CD4-positive, alpha-beta T cell treated with Interleukin-12 subunit alpha and Interleukin-12 subunit beta, for 1 hour (primary cell): ENCODE results near the gene SERPINB8.
A peak's percentile ranks its signal among the peaks of the same experiment; 100 is the strongest.

Experiments
- DNase-seq: peaks from one replicate; pipeline ENCODE4 v3.0.0-alpha.2; 2020

Gene SERPINB8

DNA sequence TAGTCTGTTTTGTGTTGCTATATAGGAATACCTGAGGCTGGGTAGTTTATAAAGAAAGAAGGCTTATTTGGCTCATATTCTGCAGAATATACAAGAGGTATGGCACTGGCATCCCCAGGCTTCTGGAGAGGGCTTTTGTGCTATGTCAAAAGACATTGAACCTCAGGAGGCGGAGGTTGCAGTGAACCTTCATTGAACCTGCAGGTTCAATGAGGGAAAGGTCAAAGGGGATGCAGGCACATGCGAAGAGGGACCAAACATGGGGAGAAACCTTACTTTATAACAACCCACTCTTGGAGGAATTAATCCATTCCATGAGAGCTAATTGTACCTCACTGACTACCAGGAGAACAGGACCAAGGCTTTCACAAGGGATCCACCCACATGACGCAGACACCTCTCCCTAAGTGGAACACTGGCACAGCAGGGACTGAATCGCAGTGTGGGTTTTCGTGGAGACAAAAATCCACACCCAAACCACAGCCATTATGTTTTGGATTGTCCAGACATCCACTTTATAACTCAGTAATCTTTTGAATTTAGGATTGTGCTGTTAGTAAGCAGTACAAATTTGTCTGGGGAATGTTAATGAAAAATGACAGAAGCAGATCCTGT lies 4.1 kb upstream of the SERPINB8 start:
- no peak for DNase-seq

DNA sequence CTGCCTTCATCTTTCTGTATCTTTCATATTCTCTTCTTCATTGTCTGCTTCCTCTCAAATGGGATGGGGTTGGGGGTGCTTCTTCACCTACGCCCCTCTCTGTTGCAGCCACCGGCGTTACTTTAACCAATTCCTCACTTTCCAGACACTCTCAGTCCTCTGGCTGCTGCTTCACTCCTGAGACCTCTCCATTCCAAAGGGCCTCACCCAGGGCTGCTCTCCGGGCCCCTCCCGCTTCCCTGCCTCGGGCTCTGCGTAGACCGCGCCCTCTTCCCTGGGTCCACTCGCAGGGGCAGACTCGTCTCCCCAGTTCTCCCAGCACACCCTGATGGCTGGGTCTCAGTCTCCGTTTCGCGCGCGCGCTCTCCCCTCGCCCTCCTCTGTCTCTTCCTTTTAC lies 926 bp downstream of the SERPINB8 start:
- DNase-seq = no peak

DNA sequence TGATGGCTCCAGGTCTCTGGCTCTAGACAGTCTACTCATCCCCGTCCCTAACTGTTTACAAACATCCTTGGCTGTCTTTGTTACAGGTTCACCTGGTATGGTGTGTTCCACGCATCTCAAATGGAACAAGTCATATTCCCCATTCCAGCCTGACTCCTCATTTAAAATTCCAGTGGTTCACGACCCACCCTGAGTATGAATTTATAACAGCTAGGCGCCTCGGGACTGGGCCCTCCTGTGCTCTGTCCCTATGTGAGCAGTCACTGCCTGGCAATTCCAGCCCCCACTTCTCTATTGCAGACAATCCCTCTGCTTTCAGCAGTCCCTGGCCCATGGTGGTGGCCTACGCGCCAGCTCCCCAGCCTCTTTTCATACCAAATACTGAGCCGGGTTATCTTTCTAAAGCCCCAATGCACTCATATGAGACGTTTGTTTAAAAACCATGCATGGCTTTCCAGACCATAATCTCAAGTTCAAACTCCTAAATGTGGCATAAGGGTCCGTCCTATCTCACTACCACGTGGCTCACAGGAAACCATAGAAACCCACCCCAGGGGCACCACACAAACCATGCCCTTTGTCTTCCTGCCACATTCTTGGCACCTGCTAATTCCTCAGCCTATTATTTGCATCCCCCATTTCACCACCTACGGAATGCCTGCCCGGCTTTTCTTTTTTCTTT lies 1.6 kb downstream of the SERPINB8 start:
- DNase-seq = no peak

DNA sequence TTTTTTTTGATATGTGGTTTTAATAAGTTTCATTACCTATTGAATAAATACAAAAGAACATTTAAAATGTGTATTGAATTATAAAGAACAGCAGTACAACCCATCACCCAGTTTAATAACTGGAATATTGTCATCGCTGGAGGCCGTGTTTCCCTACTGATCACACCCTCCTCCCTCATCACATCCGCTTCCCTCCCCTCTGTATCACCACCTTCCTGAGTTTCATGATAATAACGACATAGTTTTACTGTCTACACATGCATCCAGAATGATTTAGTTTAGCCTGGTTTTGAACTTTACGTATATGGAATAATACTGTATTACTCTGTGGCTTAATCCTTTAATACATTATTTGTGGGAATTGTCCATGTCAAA lies 2.1 kb downstream of the SERPINB8 start:
- no peak for DNase-seq

DNA sequence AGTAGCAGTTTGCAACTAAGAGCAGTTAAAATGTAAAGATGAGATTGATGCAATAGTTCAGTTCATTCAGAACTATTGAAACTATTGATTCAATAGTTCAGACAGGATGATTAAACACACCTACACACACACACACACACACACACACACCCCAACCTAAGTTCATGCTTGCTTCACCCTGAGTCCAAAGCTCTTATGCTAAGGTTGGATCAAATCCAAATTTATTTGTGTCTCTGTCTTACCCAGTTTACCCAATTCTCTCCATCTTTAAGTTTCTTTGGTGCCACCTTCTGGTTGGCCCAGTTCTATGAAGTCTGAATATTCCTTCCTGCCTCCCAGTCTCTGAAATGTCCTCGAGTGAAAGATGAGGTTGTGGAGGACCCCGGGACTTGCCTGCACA lies 5.1 kb downstream of the SERPINB8 start:
- DNase-seq = peak; percentile 39

DNA sequence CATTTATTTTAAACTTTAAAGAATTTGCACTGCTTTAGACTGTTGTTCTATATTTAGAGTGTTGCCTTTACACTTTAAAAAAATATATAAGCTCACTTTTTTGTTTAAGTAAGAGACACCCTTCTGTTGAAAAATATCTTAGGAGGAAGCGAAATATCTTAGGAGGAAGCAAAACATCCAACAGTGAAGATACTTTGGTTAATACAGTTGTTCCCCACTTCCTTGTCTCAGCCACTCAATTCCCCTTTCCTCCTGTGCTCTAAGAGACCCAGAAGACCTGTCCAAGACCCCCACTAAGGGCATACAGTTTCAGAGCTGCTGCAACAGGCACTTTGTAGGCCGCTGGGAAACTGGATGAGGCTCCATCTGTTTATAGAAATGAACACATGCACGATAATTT lies 5.7 kb downstream of the SERPINB8 start:
- no peak for DNase-seq

DNA sequence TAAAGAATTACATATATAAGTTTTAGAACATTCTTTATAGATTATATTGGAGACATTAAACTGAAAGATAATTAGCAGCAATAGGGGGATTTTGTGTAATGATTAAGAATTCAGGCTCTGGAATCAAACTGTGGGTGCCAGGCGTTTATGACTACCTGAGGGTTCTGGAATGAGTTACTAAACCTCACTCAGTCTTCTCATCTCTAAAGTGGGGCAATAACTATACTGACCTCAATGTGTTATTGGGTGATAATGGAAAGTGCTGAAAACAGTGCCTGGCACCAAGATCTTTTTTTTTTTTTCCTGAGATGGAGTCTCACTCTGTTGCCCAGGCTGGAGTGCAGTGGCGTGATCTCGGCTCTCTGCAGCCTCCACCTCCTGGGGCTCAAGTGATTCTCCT lies 7.2 kb downstream of the SERPINB8 start:
- DNase-seq = no peak

DNA sequence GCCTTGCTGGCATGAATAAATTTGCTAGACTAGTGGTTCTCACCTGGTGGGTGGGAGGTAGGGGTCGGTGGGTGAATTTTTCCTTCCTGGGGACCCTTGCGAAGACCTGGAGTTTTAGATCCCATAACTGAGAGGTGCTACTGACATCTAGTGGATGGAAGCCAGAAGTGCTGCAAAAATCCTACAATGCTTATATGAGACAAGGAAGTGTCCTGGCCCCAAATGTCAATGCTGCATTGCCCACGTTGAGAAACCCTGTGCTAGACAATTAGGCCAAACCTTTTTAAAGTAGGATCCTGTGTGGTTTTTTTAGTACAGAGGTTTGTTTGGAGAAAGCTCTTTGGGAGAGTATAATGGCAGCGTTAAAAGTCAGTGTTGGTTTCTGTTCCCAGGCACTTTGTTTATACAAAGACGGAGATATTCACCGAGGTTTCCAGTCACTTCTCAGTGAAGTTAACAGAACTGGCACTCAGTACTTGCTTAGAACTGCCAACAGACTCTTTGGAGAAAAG lies 9.6 kb downstream of the SERPINB8 start:
- DNase-seq = peak; percentile 60

DNA sequence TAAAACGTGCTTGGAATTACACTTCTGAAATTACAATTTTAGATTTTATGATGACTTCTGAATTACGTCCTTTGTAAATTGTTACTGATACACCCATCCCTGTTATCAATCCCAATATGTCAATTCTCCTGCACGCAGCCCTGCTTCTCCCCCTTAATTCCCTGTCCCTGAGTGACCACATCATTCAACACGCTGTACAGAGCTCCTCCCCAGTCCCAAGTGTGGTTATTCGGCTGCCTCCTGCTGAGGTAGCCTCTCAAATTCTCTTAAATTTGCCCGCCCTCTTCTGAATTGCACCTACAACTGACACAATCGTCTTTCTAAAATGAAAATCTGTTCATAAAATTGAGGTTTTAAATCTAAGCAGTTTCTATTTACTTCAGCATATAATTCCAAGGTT lies 10.1 kb downstream of the SERPINB8 start:
- no peak for DNase-seq

DNA sequence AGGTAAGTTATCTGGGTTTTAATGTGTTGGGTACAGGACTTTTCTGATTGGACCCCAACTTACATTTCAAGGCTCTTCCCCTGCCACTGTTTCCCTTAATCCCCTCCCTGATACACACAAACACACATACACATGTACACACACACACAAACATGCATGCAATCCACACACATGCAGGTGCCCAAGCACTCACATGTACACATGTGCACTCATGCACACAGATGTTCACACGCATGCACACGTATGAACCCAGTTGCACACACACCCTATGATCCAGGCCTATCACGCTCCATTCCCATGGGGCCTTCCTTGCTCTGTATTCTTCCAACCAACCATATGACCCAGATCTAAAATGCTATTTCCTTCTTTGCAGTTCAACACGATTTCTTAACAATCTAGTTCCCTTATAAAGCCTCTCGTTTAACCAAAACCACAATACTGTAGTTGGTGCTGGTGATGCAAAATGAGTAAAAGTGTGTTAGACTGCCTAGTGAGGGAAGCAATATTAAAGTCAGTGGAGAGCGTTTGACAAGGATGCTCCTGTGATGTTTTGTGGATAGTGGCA lies 11.1 kb downstream of the SERPINB8 start:
- no peak for DNase-seq

DNA sequence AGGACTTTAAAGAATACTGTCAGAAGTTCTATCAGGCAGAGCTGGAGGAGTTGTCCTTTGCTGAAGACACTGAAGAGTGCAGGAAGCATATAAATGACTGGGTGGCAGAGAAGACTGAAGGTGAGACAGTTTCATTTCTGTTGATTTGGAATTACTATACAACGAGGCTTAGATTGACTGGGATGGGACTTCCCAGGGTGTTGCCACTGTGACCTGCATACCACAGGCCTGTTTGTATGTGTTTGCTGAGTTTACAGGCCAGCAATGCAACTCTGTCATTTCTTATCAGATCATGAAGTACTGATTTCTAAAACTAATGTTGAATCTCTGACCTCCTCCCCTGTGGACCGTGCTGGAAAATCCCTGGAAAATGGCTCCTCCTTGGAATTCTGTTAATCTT lies 11.8 kb downstream of the SERPINB8 start:
- DNase-seq = no peak

DNA sequence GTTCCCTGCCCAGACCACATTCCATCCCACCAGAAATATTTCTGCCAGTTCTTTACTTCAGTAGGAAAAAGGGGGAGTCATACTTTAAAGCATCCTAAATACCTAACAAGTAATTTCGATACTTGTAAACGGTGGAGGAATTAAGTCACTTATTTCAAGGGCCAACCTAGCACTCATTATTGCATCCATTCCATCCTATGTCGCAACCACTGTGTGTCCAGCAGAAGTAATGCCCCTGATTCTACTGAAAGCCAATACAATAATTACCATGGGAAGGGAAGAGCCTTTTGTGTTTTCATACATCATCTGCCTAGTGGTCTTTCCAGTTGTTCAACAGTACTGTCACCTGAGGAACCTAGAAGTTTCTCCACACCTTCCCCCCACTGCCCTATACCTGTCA lies 12.5 kb downstream of the SERPINB8 start:
- no peak for DNase-seq

DNA sequence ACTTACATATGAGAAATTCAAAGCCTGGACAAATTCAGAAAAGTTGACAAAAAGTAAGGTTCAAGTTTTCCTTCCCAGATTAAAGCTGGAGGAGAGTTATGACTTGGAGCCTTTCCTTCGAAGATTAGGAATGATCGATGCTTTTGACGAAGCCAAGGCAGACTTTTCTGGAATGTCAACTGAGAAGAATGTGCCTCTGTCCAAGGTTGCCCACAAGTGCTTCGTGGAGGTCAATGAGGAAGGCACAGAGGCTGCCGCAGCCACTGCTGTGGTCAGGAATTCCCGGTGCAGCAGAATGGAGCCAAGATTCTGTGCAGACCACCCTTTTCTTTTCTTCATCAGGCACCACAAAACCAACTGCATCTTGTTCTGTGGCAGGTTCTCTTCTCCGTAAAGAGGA lies 17.0 kb downstream of the SERPINB8 start:
- DNase-seq = no peak

DNA sequence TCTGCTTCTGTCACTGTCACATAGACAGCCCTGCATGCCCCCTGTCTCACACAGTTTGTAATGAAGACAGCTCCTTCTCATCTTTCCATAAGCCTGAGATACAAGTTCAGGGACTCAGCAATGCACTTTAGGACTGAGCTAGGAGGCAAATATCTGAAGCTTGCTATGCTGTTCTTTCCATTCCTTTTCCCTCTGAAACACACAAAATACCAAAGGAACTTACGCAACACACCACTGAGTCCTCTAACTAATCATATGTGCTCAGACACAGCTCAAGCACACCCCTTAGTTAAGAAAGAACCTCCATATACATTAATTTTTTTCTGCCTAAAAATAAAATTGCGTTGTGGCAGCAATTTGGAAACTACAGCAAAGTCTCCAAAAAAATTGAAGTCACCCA lies 17.9 kb downstream of the SERPINB8 start:
- no peak for DNase-seq

DNA sequence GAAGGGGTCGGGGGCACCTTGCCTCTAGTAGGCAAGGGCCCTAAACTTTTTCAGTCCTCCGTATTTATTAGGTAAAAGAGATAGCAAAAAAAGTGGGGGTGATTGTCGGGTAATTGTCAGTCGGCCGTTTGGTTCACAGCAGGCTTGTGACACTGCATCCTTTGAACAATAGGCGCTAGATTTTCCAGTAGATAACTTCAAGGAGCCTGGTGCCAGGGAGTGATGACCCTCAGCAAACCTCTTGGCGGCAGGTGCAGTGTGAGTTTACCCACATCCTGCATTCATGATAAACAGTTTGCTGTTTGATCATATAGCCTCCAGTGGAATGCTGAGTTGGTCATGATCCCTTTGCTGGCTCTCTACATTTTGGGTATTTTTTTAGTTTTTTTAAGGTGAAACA lies 22.9 kb downstream of the SERPINB8 start:
- no peak for DNase-seq

DNA sequence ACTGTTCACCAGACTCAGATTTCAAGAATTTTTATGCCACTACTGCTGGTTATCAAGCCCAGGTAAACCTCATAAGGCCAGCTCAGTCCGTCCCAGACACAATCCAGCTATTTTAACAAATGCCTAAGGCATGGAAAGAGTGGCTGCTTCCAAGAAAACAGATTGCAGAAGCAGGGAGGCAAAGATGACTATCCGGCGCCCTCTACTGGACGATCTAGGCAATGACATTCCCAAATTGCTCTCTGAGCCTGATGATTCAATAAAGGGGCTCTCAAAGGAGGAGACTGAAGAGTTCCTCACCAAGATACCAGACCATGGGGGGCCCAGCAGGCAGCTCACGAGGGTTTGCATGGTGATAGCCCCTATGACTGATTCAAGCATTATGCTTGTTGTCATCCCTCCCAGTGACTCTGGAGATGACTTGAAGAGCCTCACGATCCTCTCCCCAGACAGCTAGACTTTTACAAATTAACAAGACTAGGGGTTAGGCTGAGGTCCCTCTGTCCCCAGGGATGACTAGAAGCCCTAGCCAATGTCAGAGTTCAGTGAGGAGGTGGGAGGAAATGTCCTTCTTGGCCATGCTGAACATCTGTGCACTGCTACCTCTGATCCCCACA lies 25.0 kb downstream of the SERPINB8 start:
- DNase-seq = peak; percentile 46

DNA sequence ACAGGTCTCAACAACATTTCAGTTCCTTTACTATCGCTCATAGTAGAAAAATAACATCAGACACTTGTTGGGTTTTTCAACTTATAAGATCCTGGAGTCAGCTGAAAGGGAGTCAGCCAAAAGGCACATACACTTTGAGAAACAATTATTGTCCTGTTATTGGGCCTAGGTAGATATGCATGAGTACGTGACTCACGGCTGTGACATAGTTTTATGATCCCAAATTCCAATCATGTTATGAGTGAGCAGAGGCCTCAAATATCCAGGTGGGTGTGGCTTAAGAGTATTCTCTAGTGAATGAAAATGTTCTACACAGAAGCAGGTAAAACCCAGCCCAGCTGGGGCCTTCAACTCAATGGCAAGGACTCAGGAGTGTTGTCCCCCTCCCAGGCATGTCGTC lies 27.2 kb downstream of the SERPINB8 start:
- DNase-seq = no peak

DNA sequence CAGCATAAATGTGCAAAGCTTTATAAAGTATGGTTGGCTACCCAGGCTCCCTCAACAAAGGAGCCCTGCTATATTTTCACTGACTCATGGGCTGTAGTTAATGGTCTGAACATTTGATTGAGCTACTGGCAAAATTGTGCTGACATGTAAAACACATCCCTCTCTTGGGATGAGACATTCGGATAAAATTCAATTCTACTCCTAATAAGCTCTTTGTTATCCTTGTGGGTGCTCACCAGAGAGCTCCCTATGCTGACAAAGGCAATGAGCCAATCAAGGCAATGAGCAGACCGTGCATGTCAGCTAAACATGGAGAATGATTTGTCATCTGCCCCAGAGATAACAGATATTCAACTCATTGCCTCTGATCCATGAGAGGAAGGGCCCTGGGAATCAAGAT lies 27.7 kb downstream of the SERPINB8 start:
- no peak for DNase-seq

DNA sequence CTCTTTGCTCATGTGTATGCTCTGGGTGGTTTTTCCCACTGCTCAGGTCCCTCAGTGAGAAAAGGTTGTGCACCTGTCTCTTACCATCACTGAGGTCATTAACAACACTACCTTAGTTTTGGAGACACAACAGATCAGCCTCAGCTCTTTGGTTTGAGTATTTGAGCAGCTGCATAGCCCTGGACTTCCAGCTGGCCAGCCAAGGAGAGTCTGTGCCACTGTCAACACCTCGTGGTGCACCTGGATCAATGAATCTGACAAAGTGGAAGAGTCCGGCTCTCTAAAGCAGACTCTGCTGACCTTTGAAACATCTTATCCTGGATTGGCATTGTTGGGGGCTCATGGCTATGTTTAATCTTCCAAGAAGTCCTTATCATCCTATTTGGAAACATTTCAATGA lies 30.0 kb downstream of the SERPINB8 start:
- DNase-seq = no peak

DNA sequence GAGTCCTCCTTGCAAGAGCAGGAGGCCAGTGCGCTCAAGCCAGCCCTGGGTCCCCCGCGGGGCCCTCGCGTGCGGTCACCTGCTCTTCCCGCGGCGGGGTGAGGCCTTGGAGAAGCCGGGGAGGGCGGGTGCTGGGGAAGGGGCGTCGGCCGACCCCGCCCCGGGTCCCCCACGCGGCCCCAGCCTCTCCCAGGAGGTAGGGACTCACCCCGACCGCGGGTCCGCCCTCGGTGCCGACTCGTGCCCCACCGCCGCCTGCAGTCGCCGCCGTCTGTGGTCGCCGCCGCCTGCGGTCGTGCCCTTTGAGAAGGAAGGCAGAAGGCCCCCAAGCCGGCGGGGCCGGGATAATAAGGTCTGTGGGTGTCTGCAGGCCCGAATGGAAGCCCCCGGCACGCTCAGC lies 32.7 kb downstream of the SERPINB8 start:
- no peak for DNase-seq

DNA sequence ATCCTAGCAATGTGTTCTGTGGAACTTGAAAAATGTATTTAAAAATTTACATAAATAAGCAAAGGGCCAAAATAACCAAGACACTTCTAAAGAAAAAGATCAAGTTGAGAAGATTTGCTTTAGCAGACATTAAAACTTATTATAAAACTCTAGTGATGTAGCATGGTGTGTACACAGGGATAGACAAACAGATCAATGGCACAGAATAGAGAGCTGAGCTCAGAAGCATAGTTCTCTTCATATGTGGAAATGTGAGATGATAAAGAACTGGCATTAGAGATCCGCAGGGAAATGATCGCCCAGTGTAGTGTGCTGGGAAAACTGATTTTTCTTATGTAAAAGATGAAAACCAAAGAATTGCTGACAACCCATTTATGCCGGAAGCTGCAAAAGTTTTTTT lies 39.4 kb downstream of the SERPINB8 start:
- DNase-seq = no peak

DNA sequence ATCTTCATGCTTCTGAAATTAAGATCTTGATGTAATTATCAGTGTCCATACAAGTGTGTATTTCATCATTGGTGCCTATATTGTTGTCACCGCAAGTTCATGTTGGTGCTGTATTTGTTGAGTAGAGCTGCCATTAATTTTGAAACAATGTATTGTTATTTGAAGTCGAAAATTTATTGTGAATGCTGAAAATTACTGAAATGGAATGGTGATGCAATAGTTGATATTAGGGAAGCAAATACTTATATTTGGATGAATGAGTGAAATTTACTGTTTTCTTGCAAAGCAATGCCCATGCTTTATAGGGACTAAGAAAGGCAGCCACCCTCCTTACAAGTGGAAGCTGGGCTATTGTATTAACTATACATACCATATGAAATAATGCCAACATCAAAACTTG lies 41.6 kb downstream of the SERPINB8 start:
- no peak for DNase-seq

DNA sequence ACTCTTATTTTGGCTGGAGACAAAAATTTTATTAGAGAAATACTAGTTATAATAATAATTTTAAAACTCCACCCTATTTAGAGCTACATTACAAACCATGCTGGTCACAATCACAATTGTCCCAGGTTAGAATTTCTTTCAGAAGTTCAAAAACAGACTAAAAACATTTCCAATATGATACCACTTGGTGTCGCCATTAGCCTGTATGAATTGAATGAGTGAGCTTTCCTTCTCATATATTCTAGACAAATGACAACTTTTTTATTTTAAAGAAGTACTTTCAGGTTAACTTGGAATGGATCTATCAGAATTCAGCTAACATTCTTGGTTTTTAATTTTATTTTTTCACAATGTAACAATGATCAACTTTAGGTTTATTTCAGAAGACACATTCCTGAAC lies 48.0 kb downstream of the SERPINB8 start:
- DNase-seq = no peak
